Loucy (cell line): ENCODE measurements around the gene XRCC3.
"Not testable (repeated sequence)": the region's sequence is repeated elsewhere in the genome, so short reads cannot be mapped to it uniquely, and the experiment has no call there.

Experiments
- H2AFZ ChIP-seq: fragments of 200-600 bp; sonication (generic); 2 replicates; pipeline ENCODE4 v1.6.0; 2016; ENCODE audit warnings: antibody characterized with exemption, mild to moderate bottlenecking, low read length, moderate library complexity
- H3F3A ChIP-seq: fragments of 200-600 bp; 2 replicates; pipeline ENCODE4 v1.6.0; 2016; ENCODE audit warnings: antibody characterized with exemption, low read depth, mild to moderate bottlenecking
- H3K27me3 ChIP-seq: fragments of 200-600 bp; sonication (generic); 2 replicates; pipeline ENCODE4 v1.6.1; 2014; ENCODE audit warnings: low read length, mild to moderate bottlenecking; ENCODE audit not compliant: insufficient read depth, poor library complexity, severe bottlenecking
- H3K36me3 ChIP-seq: fragments of 200-600 bp; sonication (generic); 2 replicates; pipeline ENCODE4 v1.6.1; 2016; ENCODE audit warnings: low read length; ENCODE audit not compliant: insufficient read depth
- H3K4me1 ChIP-seq: fragments of 200-600 bp; sonication (generic); 2 replicates; pipeline ENCODE4 v1.5.1; 2014; ENCODE audit warnings: low read length, mild to moderate bottlenecking; ENCODE audit not compliant: insufficient read depth, poor library complexity, severe bottlenecking
- H3K4me2 ChIP-seq: fragments of 200-600 bp; sonication (generic); 2 replicates; pipeline ENCODE4 v1.6.0; 2014; ENCODE audit warnings: antibody characterized with exemption, low read length, low read depth, mild to moderate bottlenecking; ENCODE audit not compliant: poor library complexity, severe bottlenecking
- H3K4me3 ChIP-seq: fragments of 200-600 bp; sonication (generic); 2 replicates; pipeline ENCODE4 v1.5.1; 2014; ENCODE audit warnings: low read length, mild to moderate bottlenecking, mixed read lengths; ENCODE audit not compliant: poor library complexity, severe bottlenecking
- H3K79me2 ChIP-seq: fragments of 200-600 bp; sonication (generic); 2 replicates; pipeline ENCODE4 v1.6.1; 2014; ENCODE audit warnings: low read length; ENCODE audit not compliant: insufficient read depth
- H3K9ac ChIP-seq: fragments of 200-600 bp; sonication (generic); 2 replicates; pipeline ENCODE4 v1.6.0; 2014; ENCODE audit warnings: mild to moderate bottlenecking, low read depth, low read length, moderate library complexity; ENCODE audit not compliant: poor library complexity, severe bottlenecking
- H3K9me2 ChIP-seq: fragments of 200-600 bp; sonication (generic); replicated peaks from 2 replicates; pipeline ENCODE4 v1.6.1; 2016; ENCODE audit warnings: low read depth, low read length, mixed read lengths
- H3K9me3 ChIP-seq: fragments of 200-600 bp; sonication (generic); 2 replicates; pipeline ENCODE4 v1.6.1; 2014; ENCODE audit warnings: mild to moderate bottlenecking, antibody characterized with exemption, low read length, low read depth; ENCODE audit not compliant: insufficient read depth
- H4K20me1 ChIP-seq: fragments of 200-600 bp; sonication (generic); 2 replicates; pipeline ENCODE4 v1.6.0; 2014; ENCODE audit warnings: antibody characterized with exemption, low read length, mild to moderate bottlenecking; ENCODE audit not compliant: insufficient read depth, poor library complexity, severe bottlenecking
- CTCF ChIP-seq: fragments of 200-600 bp; sonication (generic); conservative IDR thresholded peaks from 2 replicates; pipeline ENCODE4 v1.5.1; 2014; ENCODE audit warnings: mild to moderate bottlenecking, antibody characterized with exemption, low read length
- EZH2phosphoT487 ChIP-seq: fragments of 200-600 bp; IDR thresholded peaks from 2 replicates; pipeline ENCODE4 v1.6.1; 2018; ENCODE audit warnings: antibody characterized with exemption, mild to moderate bottlenecking, moderate library complexity, borderline replicate concordance

The XRCC3 gene

GRCh38 chr14:103692871-103693270, 22.4 kb downstream of the XRCC3 start:
- H3K79me2 ChIP-seq, result no peaks in the 10 kb centered on the region

GRCh38 chr14:103692159-103692558, 23.1 kb downstream of the XRCC3 start:
- no peaks in the 10 kb centered on the region for H3K79me2 ChIP-seq
- H3K4me2 ChIP-seq, result no peak overlapping the region
- H3K4me3 ChIP-seq, result no peak overlapping the region
- no peaks in the 10 kb centered on the region for H3K27me3 ChIP-seq
- no peaks in the 10 kb centered on the region for H4K20me1 ChIP-seq
- no peak overlapping the region for H2AFZ ChIP-seq
- no peaks in the 10 kb centered on the region for H3K9me3 ChIP-seq
- H3K9ac ChIP-seq, result no peak overlapping the region
- TF ChIP-seq CTCF (no peak), EZH2phosphoT487 (no peak)
- no peaks in the 10 kb centered on the region for H3K4me1 ChIP-seq
- H3K9me2 ChIP-seq, result no peaks in the 10 kb centered on the region
- H3F3A ChIP-seq, result no peaks in the 10 kb centered on the region
- peaks cover 54% of the 10 kb centered on the region; the same call in 1 of the 2 replicates for H3K36me3 ChIP-seq

More at GRCh38 chr14:103692871-103693270, 22.4 kb downstream of the XRCC3 start:
- Histone ChIP-seq H3F3A (no peaks in the 10 kb centered on the region), H3K9ac (no peak overlapping the region), H3K9me3 (no peaks in the 10 kb centered on the region), H3K36me3 (peaks cover 53% of the 10 kb centered on the region; the same call in 1 of the 2 replicates), H3K4me3 (no peak overlapping the region), H3K4me2 (no peak overlapping the region), H3K9me2 (no peaks in the 10 kb centered on the region), H2AFZ (no peak overlapping the region), H3K27me3 (no peaks in the 10 kb centered on the region), H4K20me1 (no peaks in the 10 kb centered on the region), H3K4me1 (no peaks in the 10 kb centered on the region)
- TF ChIP-seq EZH2phosphoT487 (no peak), CTCF (no peak)

- not testable (repeated sequence) for H3F3A ChIP-seq, H3K4me1 ChIP-seq, H3K9me2 ChIP-seq, H3K4me2 ChIP-seq, H3K9me3 ChIP-seq, H4K20me1 ChIP-seq, H3K27me3 ChIP-seq, H3K9ac ChIP-seq, H3K4me3 ChIP-seq, H3K79me2 ChIP-seq, H2AFZ ChIP-seq
- peaks cover 59% of the 10 kb centered on the region; the same call in 1 of the 2 replicates for H3K36me3 ChIP-seq
Measured at GRCh38 chr14:103691655-103692054, 23.6 kb downstream of the XRCC3 start.

- Histone ChIP-seq H3K79me2 (no peaks in the 10 kb centered on the region), H3K9me2 (no peaks in the 10 kb centered on the region), H3K9ac (no peak overlapping the region), H3K27me3 (no peaks in the 10 kb centered on the region), H4K20me1 (no peaks in the 10 kb centered on the region), H3K4me1 (no peaks in the 10 kb centered on the region), H2AFZ (no peak overlapping the region), H3K36me3 (peaks cover 72% of the 10 kb centered on the region; the same call in 1 of the 2 replicates), H3K4me3 (no peak overlapping the region), H3F3A (no peaks in the 10 kb centered on the region), H3K9me3 (no peaks in the 10 kb centered on the region), H3K4me2 (no peak overlapping the region)
- TF ChIP-seq EZH2phosphoT487, result no peak
- no peak for TF ChIP-seq CTCF
Measured at GRCh38 chr14:103690332-103690731, 24.9 kb downstream of the XRCC3 start.
